Liver (tissue), 9 donors: ENCODE results near the gene SAV1. TPM values are rescaled to one million over a fixed set of nuclear protein-coding genes. Genes with fewer than 3 reads are reported as not detected.

Source experiments
- DNase-seq: peaks from one replicate; pipeline ENCODE4 v3.0.0-alpha.2; 2017; ENCODE audit warnings: low spot score
- H3K27ac ChIP-seq, 2 donors: one replicate each; pipeline ENCODE4 v1.7.0; 2013; ENCODE audit warnings: inconsistent platforms in 2 of 2, low read length in 2 of 2, control low read depth in 1 of 2, low read depth in 1 of 2, mild to moderate bottlenecking in 1 of 2
- H3K27me3 ChIP-seq, 4 donors: one replicate each; pipeline versions ENCODE4 v1.6.1 to v1.7.0; 2013; ENCODE audit warnings: low read length in 3 of 4, inconsistent platforms in 1 of 4, mild to moderate bottlenecking in 1 of 4, moderate library complexity in 1 of 4; ENCODE audit not compliant: control insufficient read depth in 4 of 4, insufficient read depth in 4 of 4
- H3K36me3 ChIP-seq, 4 donors: one replicate each; pipeline versions ENCODE4 v1.6.1 to v1.7.0; 2013; ENCODE audit warnings: low read length in 3 of 4, mild to moderate bottlenecking in 3 of 4, low read depth in 1 of 4, moderate library complexity in 1 of 4; ENCODE audit not compliant: control insufficient read depth in 4 of 4, insufficient read depth in 3 of 4
- H3K4me1 ChIP-seq, 4 donors: one replicate each; pipeline versions ENCODE4 v1.6.1 to v1.7.0; 2013; ENCODE audit warnings: low read length in 3 of 4, mild to moderate bottlenecking in 3 of 4, moderate library complexity in 1 of 4; ENCODE audit not compliant: control insufficient read depth in 4 of 4, insufficient read depth in 4 of 4
- H3K4me3 ChIP-seq, 3 donors: one replicate each; pipeline versions ENCODE4 v1.6.1 to v1.7.0; 2013; ENCODE audit warnings: low read length in 3 of 3, control low read depth in 1 of 3, low read depth in 1 of 3, mild to moderate bottlenecking in 1 of 3
- H3K9ac ChIP-seq, 2 donors: one replicate each; pipeline ENCODE4 v1.7.0; 2013; ENCODE audit warnings: low read length in 2 of 2, mild to moderate bottlenecking in 2 of 2, moderate library complexity in 2 of 2, control low read depth in 1 of 2, low read depth in 1 of 2
- H3K9me3 ChIP-seq, 4 donors: one replicate each; pipeline versions ENCODE4 v1.6.1 to v1.7.0; 2013; ENCODE audit warnings: low read length in 3 of 4; ENCODE audit not compliant: control insufficient read depth in 4 of 4
- ATF3 ChIP-seq: IDR thresholded peaks from 2 replicates; pipeline ENCODE4 v1.6.1; 2016; ENCODE audit warnings: antibody characterized with exemption
- CTCF ChIP-seq: fragments of 150-350 bp; IDR thresholded peaks from 2 replicates; pipeline ENCODE4 v1.5.1; 2017; ENCODE audit warnings: improper control_type of control experiment, low read depth, low read length; ENCODE audit not compliant: missing input control
- EGR1 ChIP-seq, 2 donors: IDR thresholded peaks; 2 replicates each; pipeline ENCODE4 v1.6.1; 2016 to 2018; ENCODE audit warnings: antibody characterized with exemption in 2 of 2, low read depth in 2 of 2
- FOXA1 ChIP-seq: IDR thresholded peaks from 2 replicates; pipeline ENCODE4 v1.6.1; 2016; ENCODE audit warnings: antibody characterized with exemption
- FOXA2 ChIP-seq: IDR thresholded peaks from 2 replicates; pipeline ENCODE4 v1.6.1; 2016; ENCODE audit warnings: antibody characterized with exemption
- GABPA ChIP-seq, 2 donors: IDR thresholded peaks in 1 of 2; conservative IDR thresholded peaks in 1 of 2; 2 replicates each; pipeline ENCODE4 v1.6.1; 2016; ENCODE audit warnings: antibody characterized with exemption in 2 of 2, mild to moderate bottlenecking in 1 of 2, moderate library complexity in 1 of 2
- HNF4A ChIP-seq, 2 donors: conservative IDR thresholded peaks; 2 replicates each; pipeline ENCODE4 v1.6.1; 2016; ENCODE audit warnings: antibody characterized with exemption in 2 of 2, mild to moderate bottlenecking in 2 of 2
- HNF4G ChIP-seq: IDR thresholded peaks from 2 replicates; pipeline ENCODE4 v1.6.1; 2016; ENCODE audit warnings: antibody characterized with exemption
- JUND ChIP-seq, 2 donors: IDR thresholded peaks; 2 replicates each; pipeline ENCODE4 v1.6.1; 2016; ENCODE audit warnings: antibody characterized with exemption in 2 of 2
- MAX ChIP-seq: IDR thresholded peaks from 2 replicates; pipeline ENCODE4 v1.6.1; 2016; ENCODE audit warnings: antibody characterized with exemption
- NR2F2 ChIP-seq: IDR thresholded peaks from 2 replicates; pipeline ENCODE4 v1.6.1; 2016; ENCODE audit warnings: antibody characterized with exemption
- RAD21 ChIP-seq, 2 donors: IDR thresholded peaks; 2 replicates each; pipeline ENCODE4 v1.6.1; 2016; ENCODE audit warnings: antibody characterized with exemption in 2 of 2, mild to moderate bottlenecking in 2 of 2
- REST ChIP-seq: IDR thresholded peaks from 2 replicates; pipeline ENCODE4 v1.6.1; 2016; ENCODE audit warnings: antibody characterized with exemption, mild to moderate bottlenecking
- RXRA ChIP-seq, 2 donors: IDR thresholded peaks; 2 replicates each; pipeline ENCODE4 v1.6.1; 2017 to 2018; ENCODE audit warnings: antibody characterized with exemption in 2 of 2, mild to moderate bottlenecking in 1 of 2
- SP1 ChIP-seq: IDR thresholded peaks from 2 replicates; pipeline ENCODE4 v1.6.1; 2018; ENCODE audit warnings: antibody characterized with exemption, mild to moderate bottlenecking
- TAF1 ChIP-seq: conservative IDR thresholded peaks from 2 replicates; pipeline ENCODE4 v1.6.1; 2016; ENCODE audit warnings: antibody characterized with exemption, mild to moderate bottlenecking
- YY1 ChIP-seq: IDR thresholded peaks from 2 replicates; pipeline ENCODE4 v1.6.1; 2016; ENCODE audit warnings: antibody characterized with exemption, mild to moderate bottlenecking
- ZBTB33 ChIP-seq: IDR thresholded peaks from 2 replicates; pipeline ENCODE4 v1.6.1; 2016; ENCODE audit warnings: antibody characterized with exemption
- WGBS: extraction: QIAGEN DNeasy Blood & Tissue Kit; methylation state at CpG from one replicate; pipeline ENCODE4 v1.1.7; 2013; 5-methylcytosine and 5-hydroxymethylcytosine counted together
- polyA plus RNA-seq, 2 donors: library from polyadenylated mRNA; stranded (reverse) in 1 of 2; unstranded in 1 of 2; fragments of 200-250 nt in 1 of 2; fragments of >200 nt in 1 of 2; fragmentation: Nextera tagmentation in 1 of 2; extraction: Ambion mirVana in 1 of 2; gene quantifications; one replicate each; pipeline versions ENCODE4 v1.2.1 to v1.2.3, GENCODE V29; 2013 to 2015
- total RNA-seq, 2 donors: library from RNA; depleted of rRNA; stranded (reverse); fragments of >200 nt; gene quantifications; one replicate each; pipeline ENCODE4 v1.2.3, GENCODE V29; 2014
- donor health status: healthy.
- donor health status: healthy.
- donor health status: healthy.
- donor health status: healthy.
- donor health status: healthy.

Gene SAV1
- total and polyA plus RNA-seq, 4 donors = 4.9 to 14.0 (median 7.9) TPM

- DNase-seq = no peak
- no peak overlapping the region for H3K9ac ChIP-seq
- TF ChIP-seq NR2F2 (no peak), ZBTB33 (no peak), GABPA (IDR thresholded peaks at IDR 0.05 in 1 of 2, conservative IDR thresholded peaks at IDR 0.05 in 1 of 2) (no peak)
- no peaks in the 10 kb centered on the region for H3K9me3 ChIP-seq
- no peaks in the 10 kb centered on the region for H3K4me1 ChIP-seq
- no peak overlapping the region for H3K27ac ChIP-seq
- H3K4me3 ChIP-seq = no peak overlapping the region
- peaks cover 2 to 9% (median 6%) of the 10 kb centered on the region in 4 donors for H3K36me3 ChIP-seq
- 97% methylated on average over 2 of the region's 2 CpGs for WGBS
- H3K27me3 ChIP-seq = no peaks in the 10 kb centered on the region
Measured at GRCh38 chr14:50635141-50635540, 33.0 kb downstream of the SAV1 start.

GRCh38 chr14:50633954-50634353, 34.2 kb downstream of the SAV1 start:
- Histone ChIP-seq H3K4me1 (no peaks in the 10 kb centered on the region), H3K4me3 (no peak overlapping the region), H3K27ac (no peak overlapping the region), H3K9me3 (no peaks in the 10 kb centered on the region), H3K27me3 (no peaks in the 10 kb centered on the region), H3K9ac (no peak overlapping the region), H3K36me3 (peaks cover 2 to 7% (median 2%) of the 10 kb centered on the region in 4 donors)
- no peak for DNase-seq
- no peak for TF ChIP-seq HNF4A (conservative IDR thresholded peaks at IDR 0.05)
- no peak for TF ChIP-seq ZBTB33
- no peak for TF ChIP-seq RXRA (IDR thresholded peaks at IDR 0.05)
- no peak for TF ChIP-seq NR2F2
- no peak for TF ChIP-seq YY1
- no peak for TF ChIP-seq JUND (IDR thresholded peaks at IDR 0.05)
- TF ChIP-seq EGR1 (IDR thresholded peaks at IDR 0.05; ENCODE audit: low read depth in 2 of 2) = no peak
- no peak for TF ChIP-seq HNF4G
- no peak for TF ChIP-seq MAX
- no peak for TF ChIP-seq TAF1
- no peak for TF ChIP-seq CTCF
- no peak for TF ChIP-seq SP1
- TF ChIP-seq ATF3 = no peak
- TF ChIP-seq FOXA2 = no peak
- TF ChIP-seq REST = no peak
- no peak for TF ChIP-seq GABPA (IDR thresholded peaks at IDR 0.05 in 1 of 2, conservative IDR thresholded peaks at IDR 0.05 in 1 of 2)
- TF ChIP-seq FOXA1 = no peak
- no peak for TF ChIP-seq RAD21 (IDR thresholded peaks at IDR 0.05)
- 93% methylated on average over 4 of the region's 4 CpGs for WGBS
